ENCODE results near the gene BANP.

BANP gene

GRCh38 chr16:88045820-88046303 lies 94.6 kb downstream of the BANP start:
- H2AFZ ChIP-seq (ENCODE audit: low read depth), result no peak overlapping the region
- H3K4me2 ChIP-seq, result no peak overlapping the region
- no peak overlapping the region for H3K4me3 ChIP-seq (IDR thresholded peaks at IDR 0.05; ENCODE audit: insufficient read depth, low read depth, low read length)

GRCh38 chr16:88047462-88047861 lies 96.2 kb downstream of the BANP start:
- no peak overlapping the region for H3K4me3 ChIP-seq (IDR thresholded peaks at IDR 0.05; ENCODE audit: insufficient read depth, low read depth, low read length)
- H3K36me3 ChIP-seq (ENCODE audit: insufficient read depth), result no peaks in the 10 kb centered on the region
- H3K4me1 ChIP-seq (ENCODE audit: low read depth, poor library complexity, severe bottlenecking), result no peaks in the 10 kb centered on the region
- no peaks in the 10 kb centered on the region for H3K27me3 ChIP-seq (ENCODE audit: insufficient read depth, low read depth)
- H4K20me1 ChIP-seq (ENCODE audit: insufficient read depth), result no peaks in the 10 kb centered on the region
- no peak overlapping the region for H3K9ac ChIP-seq
- no peak overlapping the region for H3K27ac ChIP-seq
- H2AFZ ChIP-seq (ENCODE audit: low read depth), result no peak overlapping the region
- TF ChIP-seq, protein P1, sequence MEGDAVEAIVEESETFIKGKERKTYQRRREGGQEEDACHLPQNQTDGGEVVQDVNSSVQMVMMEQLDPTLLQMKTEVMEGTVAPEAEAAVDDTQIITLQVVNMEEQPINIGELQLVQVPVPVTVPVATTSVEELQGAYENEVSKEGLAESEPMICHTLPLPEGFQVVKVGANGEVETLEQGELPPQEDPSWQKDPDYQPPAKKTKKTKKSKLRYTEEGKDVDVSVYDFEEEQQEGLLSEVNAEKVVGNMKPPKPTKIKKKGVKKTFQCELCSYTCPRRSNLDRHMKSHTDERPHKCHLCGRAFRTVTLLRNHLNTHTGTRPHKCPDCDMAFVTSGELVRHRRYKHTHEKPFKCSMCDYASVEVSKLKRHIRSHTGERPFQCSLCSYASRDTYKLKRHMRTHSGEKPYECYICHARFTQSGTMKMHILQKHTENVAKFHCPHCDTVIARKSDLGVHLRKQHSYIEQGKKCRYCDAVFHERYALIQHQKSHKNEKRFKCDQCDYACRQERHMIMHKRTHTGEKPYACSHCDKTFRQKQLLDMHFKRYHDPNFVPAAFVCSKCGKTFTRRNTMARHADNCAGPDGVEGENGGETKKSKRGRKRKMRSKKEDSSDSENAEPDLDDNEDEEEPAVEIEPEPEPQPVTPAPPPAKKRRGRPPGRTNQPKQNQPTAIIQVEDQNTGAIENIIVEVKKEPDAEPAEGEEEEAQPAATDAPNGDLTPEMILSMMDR (conservative IDR thresholded peaks at IDR 0.05; ENCODE audit: low read depth, low read length), result no peak
- H3K79me2 ChIP-seq (ENCODE audit: insufficient read depth, low read depth), result no peaks in the 10 kb centered on the region
- no peak overlapping the region for H3K4me2 ChIP-seq

More at GRCh38 chr16:88045820-88046303, 94.6 kb downstream of the BANP start:
- Histone ChIP-seq H3K4me1 (ENCODE audit: low read depth, poor library complexity, severe bottlenecking) (no peaks in the 10 kb centered on the region), H3K27me3 (ENCODE audit: insufficient read depth, low read depth) (no peaks in the 10 kb centered on the region), H3K27ac (no peak overlapping the region), H3K79me2 (ENCODE audit: insufficient read depth, low read depth) (no peaks in the 10 kb centered on the region), H3K36me3 (ENCODE audit: insufficient read depth) (no peaks in the 10 kb centered on the region), H3K9ac (no peak overlapping the region), H4K20me1 (ENCODE audit: insufficient read depth) (no peaks in the 10 kb centered on the region)
- TF ChIP-seq, protein P1 (conservative IDR thresholded peaks at IDR 0.05; ENCODE audit: low read depth, low read length), result no peak

GRCh38 chr16:88048985-88049384 lies 97.8 kb downstream of the BANP start:
- H3K4me1 ChIP-seq (ENCODE audit: low read depth, poor library complexity, severe bottlenecking), result no peaks in the 10 kb centered on the region
- TF ChIP-seq, protein P1 (conservative IDR thresholded peaks at IDR 0.05; ENCODE audit: low read depth, low read length), result no peak
- H3K4me3 ChIP-seq (IDR thresholded peaks at IDR 0.05; ENCODE audit: insufficient read depth, low read depth, low read length), result no peak overlapping the region
- H3K36me3 ChIP-seq (ENCODE audit: insufficient read depth), result no peaks in the 10 kb centered on the region
- H2AFZ ChIP-seq (ENCODE audit: low read depth), result no peak overlapping the region
- no peak overlapping the region for H3K9ac ChIP-seq
- H3K4me2 ChIP-seq, result no peak overlapping the region
- H3K27ac ChIP-seq, result no peak overlapping the region
- no peaks in the 10 kb centered on the region for H3K27me3 ChIP-seq (ENCODE audit: insufficient read depth, low read depth)
- no peaks in the 10 kb centered on the region for H4K20me1 ChIP-seq (ENCODE audit: insufficient read depth)
- no peaks in the 10 kb centered on the region for H3K79me2 ChIP-seq (ENCODE audit: insufficient read depth, low read depth)

GRCh38 chr16:88049561-88050545 lies 98.6 kb downstream of the BANP start:
- H3K36me3 ChIP-seq (ENCODE audit: insufficient read depth), result no peaks in the 10 kb centered on the region
- H3K27ac ChIP-seq, result no peak overlapping the region
- TF ChIP-seq, protein P1 (conservative IDR thresholded peaks at IDR 0.05; ENCODE audit: low read depth, low read length), result no peak
- H3K79me2 ChIP-seq (ENCODE audit: insufficient read depth, low read depth), result no peaks in the 10 kb centered on the region
- H3K4me1 ChIP-seq (ENCODE audit: low read depth, poor library complexity, severe bottlenecking), result no peaks in the 10 kb centered on the region
- no peak overlapping the region for H3K4me3 ChIP-seq (IDR thresholded peaks at IDR 0.05; ENCODE audit: insufficient read depth, low read depth, low read length)
- no peaks in the 10 kb centered on the region for H4K20me1 ChIP-seq (ENCODE audit: insufficient read depth)
- H3K9ac ChIP-seq, result no peak overlapping the region
- no peaks in the 10 kb centered on the region for H3K27me3 ChIP-seq (ENCODE audit: insufficient read depth, low read depth)
- no peak overlapping the region for H2AFZ ChIP-seq (ENCODE audit: low read depth)
- no peak overlapping the region for H3K4me2 ChIP-seq

Measured in KMS-11 (cell line).